MM.1S (cell line): ENCODE measurements around the gene ARFGEF3.
A peak's percentile ranks its signal among the peaks of the same experiment; 100 is the strongest.

Experiments used
- CTCF ChIP-seq: fragments of 300-600 bp; sonication (generic); IDR thresholded peaks from 2 replicates; pipeline ENCODE4 v1.5.1; 2016; ENCODE audit warnings: antibody characterized with exemption, low read length, mixed read lengths
- EZH2 ChIP-seq: fragments of 300-600 bp; sonication (generic); optimal IDR thresholded peaks from 2 replicates; pipeline ENCODE3; 2017; ENCODE audit warnings: low read depth, mild to moderate bottlenecking, antibody characterized with exemption, low read length, mixed read lengths

GRCh38 chr6:138211048-138211581, 49.4 kb downstream of the ARFGEF3 start:
- peak; percentile 17; the same call in 1 of the 2 replicates for TF ChIP-seq CTCF
- TF ChIP-seq EZH2 = no peak
